ENCODE results near the gene PRSS16.

DNA sequence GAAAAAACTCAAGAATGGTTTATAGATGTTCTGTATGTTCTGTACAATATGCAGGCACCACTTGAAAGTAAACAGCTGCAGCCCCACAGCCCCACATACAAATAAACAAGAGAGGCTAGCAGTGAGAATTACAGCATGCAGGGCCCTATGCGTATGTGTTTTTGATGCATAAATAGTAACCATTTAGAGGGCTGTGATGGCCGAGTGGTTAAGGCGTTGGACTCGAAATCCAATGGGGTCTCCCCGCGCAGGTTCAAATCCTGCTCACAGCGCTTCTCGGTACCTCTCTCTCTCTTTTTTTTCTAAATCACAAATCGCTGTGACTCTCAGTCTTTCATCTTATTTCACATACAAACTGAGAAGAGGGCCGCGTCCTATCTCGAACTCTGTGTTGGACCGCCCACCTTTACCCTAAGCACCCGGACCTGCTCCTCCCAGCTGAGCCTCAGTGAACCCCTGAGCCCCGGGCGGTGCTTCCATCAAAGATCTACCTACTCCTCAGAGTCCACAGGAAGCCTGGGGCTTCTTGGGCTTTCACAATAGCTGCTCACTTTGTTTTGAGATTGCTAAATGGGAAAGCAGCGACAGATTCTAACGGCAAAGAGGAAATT, 37.7 kb upstream of the PRSS16 start:
- TF ChIP-seq POLR2A (IDR thresholded peaks at IDR 0.05) (no peak), CTCF (IDR thresholded peaks at IDR 0.05) (no peak)

Data from thyroid gland (tissue), 4 donors.